GM18502 (cell line): ENCODE measurements around the gene ENPP5.

ENCODE experiments used
- ATAC-seq: cut with Tn5 transposase; IDR thresholded peaks from one replicate; pipeline ENCODE4 v1.9.1; 2021; ENCODE audit warnings: mild to moderate bottlenecking; ENCODE audit not compliant: unreplicated experiment, poor library complexity

ENPP5 gene

DNA sequence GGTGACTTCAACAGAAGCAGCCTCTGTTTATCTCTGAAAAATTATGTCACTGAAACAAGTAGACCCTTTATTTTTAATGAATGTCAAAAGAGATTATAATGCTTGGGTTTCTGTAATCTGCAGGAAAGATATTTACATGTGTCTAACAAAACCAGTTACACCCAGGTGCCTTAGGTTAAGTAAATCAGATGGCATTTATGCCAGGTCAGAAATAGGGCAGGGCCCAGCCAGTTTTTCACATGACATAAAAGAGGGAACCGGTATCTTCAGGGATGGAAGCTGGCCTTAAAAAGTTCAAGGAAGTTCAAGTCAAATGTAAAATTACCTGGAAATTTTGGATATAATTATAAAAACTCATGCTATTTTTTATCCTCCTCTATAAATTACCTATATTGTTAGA lies 55.1 kb downstream of the ENPP5 start:
- no peak for ATAC-seq

DNA sequence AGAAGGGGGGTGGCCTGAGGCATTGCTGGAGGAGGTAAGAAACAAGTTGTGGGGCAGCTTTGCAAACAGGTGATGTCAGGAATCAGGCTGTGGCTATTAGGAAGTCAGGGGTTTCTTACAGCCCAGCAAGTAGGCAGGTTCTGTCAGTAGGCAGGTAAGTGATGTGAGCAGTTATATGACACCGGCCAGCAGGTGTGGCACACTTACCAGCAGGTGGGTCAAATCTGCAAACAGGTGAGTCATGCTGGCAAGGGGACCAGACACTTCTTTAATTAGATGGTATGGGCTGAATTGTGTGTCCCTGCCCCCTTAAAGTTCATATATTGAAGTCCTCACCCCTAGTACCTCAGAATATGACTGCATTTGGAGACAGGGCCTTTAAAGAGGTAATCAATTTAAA lies 57.4 kb downstream of the ENPP5 start:
- no peak for ATAC-seq
